Psoas muscle (tissue), 8 donors: Measurements from ENCODE around the gene TRIM41. TPM values are rescaled to one million over a fixed set of nuclear protein-coding genes. Genes with fewer than 3 reads are reported as not detected.
"Not testable (repeated sequence)": the region's sequence is repeated elsewhere in the genome, so short reads cannot be mapped to it uniquely, and the experiment has no call there.

Experiments
- ATAC-seq, 4 donors: fragments of 200-7000 bp; cut with Tn5 transposase; one replicate each; pipeline ENCODE4 v1.9.1; 2020; ENCODE audit warnings: moderate library complexity in 3 of 4, mild to moderate bottlenecking in 2 of 4
- DNase-seq, 2 donors: peaks; one replicate each; pipeline ENCODE4 v3.0.0-alpha.2; 2020
- H3K27ac ChIP-seq: fragments of 200-600 bp; one replicate; pipeline ENCODE4 v1.8.0; 2022
- H3K27me3 ChIP-seq, 3 donors: fragments of 200-600 bp in 1 of 3; one replicate each; pipeline versions ENCODE4 v1.6.1 to v1.8.0; 2013 to 2022; ENCODE audit warnings: low read length in 2 of 3, mild to moderate bottlenecking in 2 of 3, moderate library complexity in 1 of 3; ENCODE audit not compliant: insufficient read depth in 3 of 3
- H3K36me3 ChIP-seq, 2 donors: fragments of 200-600 bp in 1 of 2; one replicate each; pipeline versions ENCODE4 v1.6.1 to v1.8.0; 2013 to 2022; ENCODE audit warnings: low read depth in 1 of 2, mild to moderate bottlenecking in 1 of 2, moderate library complexity in 1 of 2; ENCODE audit not compliant: insufficient read depth in 1 of 2
- H3K4me1 ChIP-seq: fragments of 200-600 bp; one replicate; pipeline ENCODE4 v1.8.0; 2022
- H3K4me3 ChIP-seq: fragments of 200-600 bp; one replicate; pipeline ENCODE4 v1.8.0; 2022; ENCODE audit warnings: mild to moderate bottlenecking
- H3K9me3 ChIP-seq: fragments of 200-600 bp; one replicate; pipeline ENCODE4 v1.8.0; 2022
- WGBS, 3 donors: extraction: QIAGEN DNeasy Blood & Tissue Kit; methylation state at CpG; one replicate each; pipeline versions ENCODE4 v1.1.6 to v1.1.7; 2013; 5-methylcytosine and 5-hydroxymethylcytosine counted together
- intact Hi-C, 2 donors: fragments of 100-400 bp; cut with DNase I; formaldehyde crosslinking; loops; one replicate each; pipeline versions ENCODE4 v1.11.0 to v1.14.2; 2022
- polyA plus RNA-seq, 3 donors: library from polyadenylated mRNA; stranded (reverse); fragments of 200-250 nt; gene quantifications; one replicate each; pipeline ENCODE4 v1.2.3, GENCODE V29; 2013
- total RNA-seq, 4 donors: library from RNA; stranded (reverse); fragmentation: NEBNext Ultra II Directional in 2 of 4; extraction: Animal tissue kit (Norgen Biotek cat#: 25700) in 2 of 4; gene quantifications; one replicate each; pipeline versions ENCODE4 v1.2.1 to v1.2.4, GENCODE V29; 2021 to 2023
- TF ChIP-seq, protein P1 (sequence below): fragments of 200-600 bp; IDR thresholded peaks from one replicate; pipeline ENCODE4 v1.8.0; 2022; ENCODE audit warnings: antibody characterized with exemption
- donor health status: healthy with polysubstance abuse.
- donor health status: DM: no; HTN: no; CAD: no; lungs with moderate emphysema.
- donor health status: Bipolar disorder and iron deficiency.
- donor health status: healthy.
- donor health status: DM: yes; HTN: yes; CAD: no.
- donor health status: DM: no; HTN: no; CAD: no.
- donor health status: DM: no; HTN: no; CAD: no.
- donor health status: DM: yes; HTN: yes; CAD: no.

TRIM41 gene
- total and polyA plus RNA-seq, 7 donors: 12.5 to 44.0 (median 30.3) TPM

DNA sequence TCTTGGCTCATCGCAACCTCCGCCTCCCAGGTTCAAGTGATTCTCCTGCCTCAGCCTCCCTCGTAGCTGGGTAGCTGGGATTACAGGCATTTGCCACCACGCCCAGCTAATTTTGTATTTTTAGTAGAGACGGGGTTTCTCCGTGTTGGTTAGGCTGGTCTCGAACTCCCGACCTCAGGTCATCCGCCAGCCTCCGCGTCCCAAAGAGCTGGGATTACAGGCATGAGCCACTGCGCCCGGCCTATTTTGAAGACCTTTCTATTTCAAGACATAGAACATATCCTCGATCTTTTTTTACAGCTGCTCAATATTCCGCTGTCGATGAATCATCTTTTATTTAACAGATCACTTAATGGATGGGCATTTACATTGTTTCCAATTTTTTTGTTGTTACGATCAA, 12.4 kb upstream of the TRIM41 start:
- H3K36me3 ChIP-seq, intact Hi-C loops, H3K27me3 ChIP-seq, ATAC-seq, H3K9me3 ChIP-seq, H3K4me3 ChIP-seq, DNase-seq: not testable (repeated sequence)
- Histone ChIP-seq H3K27ac (peak overlapping the region; percentile 30), H3K4me1 (peaks cover 34% of the 10 kb centered on the region)
- 49 to 73% (median 60%) methylated on average over 17 of the region's 17 CpGs for WGBS, 3 donors

DNA sequence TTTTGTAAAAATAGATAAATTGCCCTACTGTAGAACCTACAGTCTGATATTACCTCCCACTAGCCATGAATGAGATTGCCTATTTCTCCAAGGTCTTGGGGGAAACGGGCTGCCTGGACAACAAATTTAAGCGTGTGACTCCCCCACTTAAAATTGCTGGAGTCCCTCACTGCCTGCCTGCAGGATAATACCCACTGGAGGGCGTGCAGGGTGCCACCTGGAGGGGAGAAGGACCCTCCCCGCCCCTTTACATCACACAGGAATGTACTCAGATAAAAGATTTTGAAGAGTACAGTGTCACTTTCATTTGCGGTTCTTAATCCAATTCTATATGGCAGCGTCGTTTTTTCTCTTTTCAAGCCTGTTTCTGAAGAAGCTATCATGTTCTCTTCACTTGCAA, 11.9 kb upstream of the TRIM41 start:
- WGBS, 3 donors: 43 to 60% (median 51%) methylated on average over 7 of the region's 7 CpGs
- Histone ChIP-seq H3K36me3 (no peaks in the 10 kb centered on the region), H3K9me3 (no peaks in the 10 kb centered on the region), H3K4me3 (no peak overlapping the region), H3K4me1 (peaks cover 35% of the 10 kb centered on the region), H3K27me3 (no peaks in the 10 kb centered on the region), H3K27ac (no peak overlapping the region)
- intact Hi-C loops: no loop called here
- TF ChIP-seq, protein P1, sequence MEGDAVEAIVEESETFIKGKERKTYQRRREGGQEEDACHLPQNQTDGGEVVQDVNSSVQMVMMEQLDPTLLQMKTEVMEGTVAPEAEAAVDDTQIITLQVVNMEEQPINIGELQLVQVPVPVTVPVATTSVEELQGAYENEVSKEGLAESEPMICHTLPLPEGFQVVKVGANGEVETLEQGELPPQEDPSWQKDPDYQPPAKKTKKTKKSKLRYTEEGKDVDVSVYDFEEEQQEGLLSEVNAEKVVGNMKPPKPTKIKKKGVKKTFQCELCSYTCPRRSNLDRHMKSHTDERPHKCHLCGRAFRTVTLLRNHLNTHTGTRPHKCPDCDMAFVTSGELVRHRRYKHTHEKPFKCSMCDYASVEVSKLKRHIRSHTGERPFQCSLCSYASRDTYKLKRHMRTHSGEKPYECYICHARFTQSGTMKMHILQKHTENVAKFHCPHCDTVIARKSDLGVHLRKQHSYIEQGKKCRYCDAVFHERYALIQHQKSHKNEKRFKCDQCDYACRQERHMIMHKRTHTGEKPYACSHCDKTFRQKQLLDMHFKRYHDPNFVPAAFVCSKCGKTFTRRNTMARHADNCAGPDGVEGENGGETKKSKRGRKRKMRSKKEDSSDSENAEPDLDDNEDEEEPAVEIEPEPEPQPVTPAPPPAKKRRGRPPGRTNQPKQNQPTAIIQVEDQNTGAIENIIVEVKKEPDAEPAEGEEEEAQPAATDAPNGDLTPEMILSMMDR: no peak
- ATAC-seq (no peak), DNase-seq (no peak)

DNA sequence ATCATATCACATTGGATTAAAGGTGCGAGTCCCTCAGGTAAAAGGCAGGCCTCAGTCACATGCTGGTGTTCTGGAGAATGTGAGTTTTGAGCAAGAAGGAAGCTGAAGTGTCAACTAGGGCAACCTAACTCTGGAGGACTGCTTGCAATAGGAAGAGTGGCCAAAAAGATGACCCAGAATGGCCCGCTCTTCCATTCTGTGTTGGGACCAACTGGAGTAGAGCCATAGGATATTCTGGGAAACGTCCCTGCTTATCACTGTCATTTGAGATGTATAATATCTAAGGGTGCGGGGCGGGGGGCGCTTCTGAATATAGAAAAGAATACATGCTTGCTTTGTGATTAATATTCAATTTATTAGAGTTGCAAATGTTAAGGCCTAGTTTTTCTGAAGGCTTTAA, 11.0 kb upstream of the TRIM41 start:
- Histone ChIP-seq H3K27me3 (no peaks in the 10 kb centered on the region), H3K27ac (peak overlapping the region; percentile 75), H3K4me3 (peak overlapping the region; percentile 31), H3K36me3 (no peaks in the 10 kb centered on the region), H3K4me1 (peaks cover 33% of the 10 kb centered on the region), H3K9me3 (no peaks in the 10 kb centered on the region)
- DNase-seq (peak in 1 of 2 donors; percentile 47), ATAC-seq (peak in 3 of 4 donors; percentile 35 to 66 (median 60))
- WGBS, 3 donors: 31 to 41% (median 32%) methylated on average over 6 of the region's 6 CpGs
- TF ChIP-seq, protein P1: no peak
- intact Hi-C loops: no loop called here

DNA sequence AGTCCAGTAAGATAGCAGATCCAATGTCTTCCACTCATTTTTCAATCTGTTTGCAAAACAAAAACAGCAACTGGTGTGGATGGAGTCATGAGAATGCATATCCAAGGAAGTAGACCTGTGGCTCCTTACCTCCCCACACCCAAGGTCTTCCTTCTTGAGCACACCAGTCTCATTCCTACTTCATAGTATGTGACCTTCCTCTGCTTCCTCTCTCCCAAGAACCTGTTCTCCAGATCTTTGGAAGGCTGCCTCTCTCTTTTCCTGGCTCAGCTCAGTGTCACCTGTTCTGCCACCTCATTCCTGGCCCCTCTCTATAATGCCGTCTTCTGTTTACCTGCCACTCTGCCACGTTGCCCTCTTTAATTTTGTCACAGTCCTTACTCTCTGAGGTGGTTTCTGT, 10.1 kb upstream of the TRIM41 start:
- H3K4me1 ChIP-seq: peaks cover 38% of the 10 kb centered on the region
- TF ChIP-seq, protein P1: no peak
- H3K9me3 ChIP-seq: no peaks in the 10 kb centered on the region
- DNase-seq (no peak), ATAC-seq (peak in 3 of 4 donors; percentile 9 to 44 (median 26))
- intact Hi-C loops: no loop called here
- H3K27me3 ChIP-seq: no peaks in the 10 kb centered on the region
- no peaks in the 10 kb centered on the region for H3K36me3 ChIP-seq
- H3K27ac ChIP-seq: peak overlapping the region; percentile 75
- 18 to 42% (median 29%) methylated on average over 2 of the region's 2 CpGs for WGBS, 3 donors
- peak overlapping the region; percentile 31 for H3K4me3 ChIP-seq

DNA sequence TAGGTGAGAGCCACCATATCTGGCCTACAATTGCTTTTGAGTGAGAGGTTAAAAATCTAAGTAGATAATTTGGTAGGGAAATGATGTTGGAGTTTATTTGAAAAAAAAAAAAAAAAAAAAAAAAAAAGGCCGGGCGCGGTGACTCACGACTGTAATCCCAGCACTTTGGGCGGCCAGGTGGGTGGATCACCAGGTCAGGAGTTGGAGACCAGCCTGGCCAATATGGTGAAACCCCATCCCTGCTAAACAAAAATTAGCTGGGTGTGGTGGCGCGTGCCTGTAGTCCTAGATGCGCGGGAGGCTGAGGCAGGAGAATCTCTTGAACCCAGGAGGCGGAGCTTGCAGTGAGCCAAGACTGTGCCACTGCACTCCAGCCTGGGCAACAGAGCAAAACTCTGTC, 8.8 kb upstream of the TRIM41 start:
- intact Hi-C loops, H3K27me3 ChIP-seq, H3K36me3 ChIP-seq, H3K9me3 ChIP-seq, DNase-seq, H3K4me3 ChIP-seq, ATAC-seq: not testable (repeated sequence)
- WGBS, 3 donors: 71 to 96% (median 88%) methylated on average over 10 of the region's 10 CpGs
- peak overlapping the region; percentile 75 for H3K27ac ChIP-seq
- peaks cover 38% of the 10 kb centered on the region for H3K4me1 ChIP-seq
